ENCODE results near the gene GPAT3.
"Not testable (repeated sequence)": the region's sequence is repeated elsewhere in the genome, so short reads cannot be mapped to it uniquely, and the experiment has no call there.

The GPAT3 gene

GRCh38 chr4:83605744-83606172 lies 69.8 kb downstream of the GPAT3 start:
- no peak for DNase-seq

- no peak for DNase-seq
Measured at GRCh38 chr4:83606460-83606859, 70.6 kb downstream of the GPAT3 start.

GRCh38 chr4:83606898-83607297 lies 71.0 kb downstream of the GPAT3 start:
- DNase-seq = no peak

GRCh38 chr4:83609365-83609764 lies 73.5 kb downstream of the GPAT3 start:
- no peak for DNase-seq

- no peak for DNase-seq
Measured at GRCh38 chr4:83610729-83611128, 74.8 kb downstream of the GPAT3 start.

GRCh38 chr4:83613023-83613422 lies 77.1 kb downstream of the GPAT3 start:
- no peak for DNase-seq

GRCh38 chr4:83613994-83614393 lies 78.1 kb downstream of the GPAT3 start:
- no peak for DNase-seq

- no peak for DNase-seq
Measured at GRCh38 chr4:83616252-83616651, 80.3 kb downstream of the GPAT3 start.

- DNase-seq = no peak
Measured at GRCh38 chr4:83617371-83618035, 81.6 kb downstream of the GPAT3 start.

- no peak for DNase-seq
Measured at GRCh38 chr4:83618431-83618830, 82.5 kb downstream of the GPAT3 start.

- DNase-seq = no peak
Measured at GRCh38 chr4:83618991-83619645, 83.2 kb downstream of the GPAT3 start.

GRCh38 chr4:83622127-83622526 lies 86.2 kb downstream of the GPAT3 start:
- DNase-seq = not testable (repeated sequence)

GRCh38 chr4:83625821-83626220 lies 89.9 kb downstream of the GPAT3 start:
- DNase-seq = no peak

- DNase-seq = no peak
Measured at GRCh38 chr4:83626245-83626836, 90.4 kb downstream of the GPAT3 start.

- no peak for DNase-seq
Measured at GRCh38 chr4:83629945-83630721, 94.2 kb downstream of the GPAT3 start.

- DNase-seq = no peak
Measured at GRCh38 chr4:83631066-83631465, 95.2 kb downstream of the GPAT3 start.

GRCh38 chr4:83636930-83637329 lies 101.0 kb downstream of the GPAT3 start:
- no peak for DNase-seq

GRCh38 chr4:83639849-83640493 lies 104.1 kb downstream of the GPAT3 start:
- DNase-seq = peak; percentile 50

- DNase-seq = no peak
Measured at GRCh38 chr4:83643036-83643435, 107.1 kb downstream of the GPAT3 start.

- DNase-seq = no peak
Measured at GRCh38 chr4:83644677-83645659, 109.1 kb downstream of the GPAT3 start.

GRCh38 chr4:83646538-83647239 lies 110.8 kb downstream of the GPAT3 start:
- DNase-seq = no peak

Measured in T1000 (cell line).